T-helper 1 cell treated with Interleukin-12 subunit alpha and Interleukin-12 subunit beta and Interleukin-4 antibody, amounts not matched to agents 30 ng/mL and 1 ng/mL, for 36 hours (primary cell): Measurements from ENCODE around the gene TGM2. TPM values are rescaled to one million over a fixed set of nuclear protein-coding genes. Genes with fewer than 3 reads are reported as not detected.
"Not testable (repeated sequence)": the region's sequence is repeated elsewhere in the genome, so short reads cannot be mapped to it uniquely, and the experiment has no call there.

ENCODE experiments used
- intact Hi-C: fragments of 100-400 bp; cut with micrococcal nuclease; formaldehyde crosslinking; loops from one replicate; pipeline ENCODE4 v1.15.1; 2024
- total RNA-seq: library from RNA; stranded (reverse); gene quantifications from 2 replicates; pipeline ENCODE4 v1.2.3, GENCODE V29; 2022

Gene TGM2
- total RNA-seq, 1 donor from 2014 or later, result 2.3 TPM

DNA sequence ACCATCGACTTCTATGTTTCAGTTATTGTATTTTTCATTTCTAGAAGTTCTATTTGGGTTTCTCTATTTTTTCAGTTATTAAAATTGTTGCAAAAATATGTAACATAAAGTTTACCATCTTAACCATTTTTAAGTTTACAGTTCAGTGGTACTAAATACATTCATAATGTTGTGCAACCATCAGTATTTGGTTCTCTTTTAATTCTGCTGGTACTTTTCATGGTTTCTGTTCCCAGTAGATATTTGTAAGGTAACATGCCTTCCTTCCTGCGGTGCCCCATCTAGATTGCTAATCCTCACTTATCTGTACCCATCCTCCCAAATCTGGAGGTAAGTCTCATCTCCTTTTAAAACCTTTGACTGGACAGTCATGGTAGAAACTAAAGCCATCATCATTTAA is 47.9 kb downstream of the TGM2 start:
- intact Hi-C loops, result no loop called here

DNA sequence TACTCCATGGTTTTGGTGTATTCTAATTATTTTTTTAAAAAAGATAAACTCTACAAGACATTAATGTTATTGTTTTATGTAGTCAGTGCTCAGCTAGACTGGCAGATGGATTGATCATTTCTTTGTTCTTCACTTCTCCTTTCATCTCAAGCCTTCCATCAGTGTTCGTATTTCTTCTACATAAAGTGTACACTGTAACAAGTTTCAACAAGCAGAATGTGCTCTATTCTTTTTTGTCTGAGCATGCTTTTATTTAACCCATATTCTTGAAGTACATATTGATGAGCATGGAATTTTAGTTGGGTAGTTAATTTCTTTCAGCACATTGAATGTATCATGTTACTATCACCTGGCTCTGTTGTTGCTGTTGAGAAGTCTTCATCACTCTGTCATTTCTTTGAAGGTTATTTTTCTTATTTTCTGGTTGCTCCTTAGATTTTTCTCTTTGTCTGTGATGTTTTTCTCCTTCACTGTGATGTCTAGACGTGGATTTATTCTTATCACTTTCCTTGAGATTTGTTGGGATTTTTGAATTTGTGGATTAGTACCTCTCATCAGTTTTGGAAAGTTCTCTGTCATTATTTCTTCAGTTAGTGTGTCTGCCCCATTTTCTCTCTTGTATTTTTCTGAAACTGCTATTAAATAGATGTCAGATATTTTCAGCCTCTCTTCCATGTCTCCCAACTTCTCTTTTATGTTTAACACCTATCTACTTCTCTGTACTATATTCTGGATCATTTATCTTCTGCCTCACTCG is 48.5 kb downstream of the TGM2 start:
- intact Hi-C loops, result no loop called here

DNA sequence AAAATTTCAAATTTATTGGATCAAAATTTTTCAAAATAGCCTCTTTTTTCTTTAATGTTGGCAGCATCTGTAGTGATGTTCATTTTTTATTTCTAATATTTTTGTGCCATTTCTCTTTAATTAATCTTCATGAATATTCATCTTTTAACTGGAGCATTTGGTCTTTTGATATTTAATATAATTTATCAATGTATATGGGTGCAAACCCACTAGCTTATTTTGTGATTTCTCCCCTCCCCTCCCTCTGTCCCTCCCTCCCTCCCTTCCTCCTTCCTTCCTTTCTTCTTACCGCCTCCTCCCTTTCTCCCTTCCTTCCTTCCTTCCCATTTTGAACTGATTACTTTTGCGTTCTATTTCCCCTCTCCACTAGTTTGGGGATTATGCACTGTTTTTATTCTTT is 49.2 kb downstream of the TGM2 start:
- intact Hi-C loops, result no loop called here

DNA sequence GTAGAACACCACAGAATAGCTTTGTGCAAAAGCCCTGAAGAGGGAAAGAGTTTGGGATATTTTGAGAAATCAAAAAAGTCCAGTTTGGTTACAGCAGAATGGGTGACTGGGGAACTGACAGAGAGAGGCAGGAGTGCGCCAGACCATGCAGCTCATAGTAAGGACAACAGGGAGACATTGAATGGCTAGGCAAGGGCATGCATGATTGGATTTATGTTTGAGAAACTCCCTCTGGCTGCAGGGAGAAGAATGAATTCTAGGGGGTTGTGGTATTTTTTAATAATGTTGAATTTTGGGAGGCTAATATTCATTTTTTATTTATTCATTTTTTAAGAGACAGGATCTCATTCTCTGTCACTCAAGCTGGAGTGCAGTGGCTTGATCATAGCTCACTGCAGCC is 49.9 kb downstream of the TGM2 start:
- intact Hi-C loops, result no loop called here

DNA sequence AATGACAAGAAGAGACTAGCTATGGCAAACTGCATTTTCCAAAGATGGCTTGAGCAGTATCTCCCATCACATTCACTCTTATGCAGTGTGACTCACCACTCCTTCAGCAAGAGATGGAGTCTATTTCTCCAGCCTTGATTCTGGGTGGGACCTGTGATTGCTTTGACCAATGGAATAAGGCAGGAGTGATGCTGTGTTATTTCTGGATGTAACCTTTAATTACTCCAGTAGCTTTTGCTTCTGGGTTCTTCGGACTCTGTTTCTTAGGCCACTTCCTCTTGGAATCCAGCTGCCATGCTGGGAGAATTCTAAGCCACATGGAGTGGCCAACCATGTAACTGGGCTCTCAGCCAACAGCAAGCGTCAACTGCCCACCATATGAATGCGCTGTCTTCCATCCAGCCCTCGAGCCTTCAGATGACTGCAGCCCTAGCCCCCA is 50.7 kb downstream of the TGM2 start:
- intact Hi-C loops, result no loop called here

DNA sequence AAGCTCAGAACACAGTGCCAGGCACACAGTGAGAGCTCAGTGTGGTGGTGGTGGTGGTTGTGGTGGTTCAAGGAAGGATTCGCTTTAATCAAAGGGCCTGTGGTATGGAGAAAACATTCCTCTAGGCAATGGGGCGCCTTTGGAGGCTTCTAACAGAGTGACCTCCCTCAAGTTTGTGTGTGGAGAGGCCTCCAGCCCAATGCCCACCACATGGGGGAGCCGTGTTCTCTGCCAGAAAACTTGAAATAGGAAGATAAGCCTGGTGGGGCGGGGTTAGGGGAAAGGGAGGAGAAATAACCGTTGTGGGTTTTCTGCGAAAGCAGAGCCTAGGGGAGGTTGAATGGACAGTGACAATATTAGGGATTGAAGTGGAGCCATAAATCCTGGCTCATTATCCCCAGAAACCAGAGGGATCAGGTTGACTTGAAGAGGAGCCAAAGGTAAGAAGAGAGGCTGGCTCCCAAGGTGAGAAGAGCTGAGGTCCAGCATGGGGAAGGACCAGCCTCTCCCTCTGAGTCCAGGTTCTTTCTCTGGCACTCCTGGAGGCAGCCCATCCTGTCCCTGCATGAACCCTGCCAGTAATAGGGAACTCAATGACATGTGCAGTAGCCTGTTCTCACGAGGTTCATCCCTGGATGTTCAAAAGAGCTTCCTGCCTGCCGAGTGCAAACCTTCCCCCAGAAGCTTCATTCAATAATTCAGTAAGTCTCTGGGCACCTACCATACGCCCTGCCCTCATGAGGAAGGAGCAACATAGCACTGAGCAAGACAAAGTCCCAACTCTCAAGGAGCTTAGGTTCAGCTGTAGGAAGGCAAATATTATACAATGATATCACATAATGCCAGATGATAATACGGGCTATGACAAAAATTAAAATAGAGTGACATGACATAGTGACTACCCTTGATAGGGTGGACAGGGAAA is 51.4 kb downstream of the TGM2 start:
- intact Hi-C loops, result loop anchor here (1.0 kb wide), 2 partner anchors 52 to 108 kb away; partner anchors contain the start of gene TGM2

DNA sequence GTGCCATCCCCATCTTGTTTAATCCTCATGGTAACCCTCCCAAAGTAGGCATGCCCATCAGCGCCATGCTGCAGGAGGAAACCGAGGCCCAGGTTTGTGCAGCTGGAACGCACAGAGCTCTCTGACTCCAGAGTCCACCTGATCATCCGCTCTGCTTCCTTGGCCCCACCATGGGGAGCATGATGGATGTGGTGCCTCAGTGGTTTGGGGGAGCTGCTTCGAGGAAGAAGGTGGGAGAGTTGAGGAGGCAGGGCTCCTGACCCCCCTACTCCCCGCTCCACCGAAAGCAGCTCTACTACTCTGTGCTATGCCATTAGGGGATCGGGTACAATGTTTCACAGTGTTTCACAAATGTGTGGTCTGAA is 52.2 kb downstream of the TGM2 start:
- intact Hi-C loops, result loop anchor here (1.0 kb wide), 2 partner anchors 52 to 108 kb away; partner anchors contain the start of gene TGM2

DNA sequence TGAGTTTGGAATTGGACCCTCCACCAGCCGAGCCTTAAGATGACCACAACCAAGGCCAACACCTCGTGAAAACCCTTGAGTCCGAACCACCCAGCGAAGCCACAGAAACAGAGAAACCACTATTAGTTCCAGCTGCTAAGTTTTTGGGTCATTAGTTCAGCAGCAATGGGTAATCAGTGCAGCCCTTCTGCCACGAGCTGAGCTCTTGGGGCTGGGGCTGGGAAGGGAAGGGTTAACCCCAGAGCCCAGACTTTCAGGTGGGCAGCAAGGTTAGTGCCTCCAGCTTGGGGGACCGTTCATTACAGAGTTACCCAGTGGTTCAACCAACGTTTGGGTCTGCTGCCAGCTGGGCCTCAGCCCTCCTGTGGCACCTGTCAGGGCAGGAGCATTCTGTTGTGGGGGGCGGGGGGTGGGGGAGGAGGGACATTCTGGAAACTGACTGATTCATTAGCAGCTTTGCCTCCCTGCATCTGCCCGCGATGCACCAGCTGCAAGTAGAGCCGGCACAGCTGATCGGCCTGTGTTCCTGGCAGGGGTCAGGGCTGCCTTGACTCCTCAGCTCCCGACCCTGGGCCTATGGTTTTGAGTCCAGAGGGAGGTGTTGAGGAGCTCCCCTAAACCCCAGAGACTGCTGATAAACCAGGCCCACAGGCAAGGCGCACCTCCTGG is 52.7 kb downstream of the TGM2 start:
- intact Hi-C loops, result no loop called here

DNA sequence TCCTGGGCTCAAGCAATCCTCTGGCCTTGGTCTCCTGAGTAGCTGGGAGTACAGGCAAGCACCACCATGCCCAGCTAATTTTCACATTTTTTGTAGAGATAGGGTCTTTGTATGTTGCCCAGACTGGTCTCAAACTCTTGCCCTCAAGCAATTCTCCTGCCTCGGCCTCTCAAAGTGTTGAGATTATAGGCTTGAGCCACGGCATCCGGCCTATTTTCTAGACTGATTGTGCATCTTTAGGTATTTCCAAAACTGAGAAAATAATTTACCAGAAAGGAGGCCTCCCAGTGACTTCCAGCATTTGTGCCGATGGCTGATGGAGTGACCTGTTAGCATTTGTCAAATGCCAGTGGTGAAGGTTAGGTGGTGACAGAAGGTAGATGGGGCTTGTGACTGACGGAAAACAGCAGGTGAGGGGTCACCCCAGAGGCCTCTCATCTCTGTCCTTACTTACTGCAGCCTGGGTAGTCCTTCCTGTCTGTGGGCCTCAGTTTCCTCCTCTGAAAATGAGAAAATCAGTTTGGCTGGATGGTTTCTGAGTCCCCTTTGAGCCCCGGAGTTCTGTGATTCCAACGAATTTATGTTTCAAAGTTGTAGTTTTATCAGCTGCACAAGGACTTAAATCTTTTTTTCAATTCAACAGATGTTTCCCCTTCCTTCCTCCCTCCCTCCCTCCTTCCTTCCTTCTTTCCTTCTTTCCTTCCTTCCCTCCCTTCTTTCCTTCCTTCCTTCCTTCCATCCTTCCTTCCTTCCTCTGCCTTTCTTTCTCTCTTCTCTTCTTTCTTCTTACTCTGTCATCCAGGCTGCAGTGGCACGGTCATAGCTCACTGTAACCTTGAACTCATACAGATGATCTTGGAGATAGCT is 53.5 kb downstream of the TGM2 start:
- intact Hi-C loops, result no loop called here

DNA sequence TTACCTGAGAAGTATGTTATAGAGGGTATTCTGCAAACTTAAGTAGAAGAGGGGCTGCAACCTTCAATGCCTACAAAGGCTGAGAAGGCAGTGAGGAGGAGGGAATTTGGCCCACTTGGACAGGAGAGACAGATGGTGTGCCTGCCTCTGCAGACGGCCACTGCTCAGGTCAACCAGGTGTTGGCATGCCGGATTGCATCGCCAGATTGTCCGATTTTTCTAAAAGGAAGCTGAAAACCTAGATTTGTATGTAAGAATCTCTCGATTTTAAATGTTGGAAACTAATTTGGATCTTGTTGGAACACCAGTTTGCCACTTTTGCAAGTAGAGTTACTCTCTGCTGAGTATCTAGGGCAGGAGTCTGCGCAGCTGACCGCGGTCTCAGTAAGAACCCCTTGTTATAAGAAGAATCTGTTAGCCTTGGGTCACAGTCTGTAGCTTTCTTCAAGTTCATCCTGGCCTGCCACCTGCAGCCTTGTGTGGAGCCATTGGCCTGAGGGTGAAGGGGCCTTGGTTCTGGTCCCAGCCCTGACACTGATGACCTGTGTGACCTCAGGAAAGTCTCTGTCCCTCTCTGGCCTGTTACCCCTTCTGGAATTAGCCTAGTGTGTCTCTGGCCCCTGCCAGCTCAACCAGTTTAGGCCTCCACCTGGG is 54.4 kb downstream of the TGM2 start:
- intact Hi-C loops, result no loop called here

DNA sequence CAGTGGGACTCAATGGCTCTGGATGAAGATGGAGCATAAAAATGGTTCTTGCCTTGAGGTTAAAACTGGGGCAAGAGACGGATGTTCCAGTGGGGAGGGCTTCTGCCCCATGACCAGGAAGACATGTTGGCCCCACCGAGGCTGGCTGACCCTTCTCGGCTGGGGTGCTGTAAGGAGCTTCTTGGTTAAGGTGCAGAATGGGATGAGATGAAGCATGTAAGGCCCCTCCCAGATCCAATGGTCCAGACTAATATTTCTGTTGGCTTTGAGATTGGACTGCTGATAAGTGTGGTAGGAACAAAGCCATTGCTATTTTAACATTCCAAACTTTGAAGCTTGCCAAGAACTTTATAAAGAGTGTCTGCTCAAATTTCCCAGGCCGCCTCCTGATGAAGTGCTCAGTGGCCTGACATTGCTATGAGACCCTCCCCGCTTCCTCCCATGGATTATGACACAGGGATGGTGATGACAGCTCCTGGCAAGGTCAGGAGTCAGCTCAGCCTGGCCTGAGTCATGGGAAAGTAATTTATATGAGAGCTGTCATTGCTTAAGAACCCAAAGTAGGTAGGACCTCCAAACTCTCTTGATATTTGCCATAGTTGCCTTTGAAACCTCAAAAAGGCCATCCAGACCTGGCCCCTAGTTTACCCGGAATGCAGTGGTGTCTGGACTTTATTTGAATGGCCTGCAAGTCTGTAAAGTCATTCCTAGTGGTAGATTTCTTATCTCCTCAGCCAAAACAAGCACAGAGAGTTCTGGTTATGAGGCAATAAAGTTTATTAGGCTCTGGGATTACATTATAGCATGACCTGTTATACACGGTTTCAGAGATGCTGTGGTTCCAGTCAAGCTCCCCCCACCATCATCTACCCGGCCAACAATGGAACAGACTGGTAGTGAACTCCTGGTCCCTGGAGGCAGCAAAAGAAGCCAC is 55.2 kb downstream of the TGM2 start:
- intact Hi-C loops, result no loop called here

DNA sequence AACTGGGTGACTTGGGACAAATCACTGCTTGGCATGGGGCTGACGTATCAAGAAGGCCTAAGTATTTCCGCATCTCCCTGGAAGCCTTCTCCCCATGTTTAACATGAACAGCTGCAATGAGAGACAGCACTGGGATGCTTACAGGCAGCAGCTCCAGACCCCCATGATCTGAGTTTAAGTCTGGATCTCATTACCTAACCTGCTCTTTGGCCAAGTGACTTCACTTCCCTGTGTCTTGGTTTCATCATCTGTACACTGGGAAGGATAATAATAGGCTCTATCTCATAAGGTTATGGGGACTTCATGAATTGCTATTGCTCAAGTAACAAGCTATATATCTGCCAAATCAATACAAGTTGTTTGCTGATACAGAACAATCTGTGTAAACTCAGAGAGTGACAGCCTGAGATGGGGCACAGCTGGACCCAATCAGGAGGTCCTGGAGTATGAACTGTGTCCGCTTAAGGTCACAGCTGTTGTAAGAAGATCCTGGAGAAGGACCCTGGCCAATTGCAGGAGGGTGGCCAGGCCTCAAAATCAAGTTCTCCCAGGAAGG is 56.0 kb downstream of the TGM2 start:
- intact Hi-C loops, result no loop called here

DNA sequence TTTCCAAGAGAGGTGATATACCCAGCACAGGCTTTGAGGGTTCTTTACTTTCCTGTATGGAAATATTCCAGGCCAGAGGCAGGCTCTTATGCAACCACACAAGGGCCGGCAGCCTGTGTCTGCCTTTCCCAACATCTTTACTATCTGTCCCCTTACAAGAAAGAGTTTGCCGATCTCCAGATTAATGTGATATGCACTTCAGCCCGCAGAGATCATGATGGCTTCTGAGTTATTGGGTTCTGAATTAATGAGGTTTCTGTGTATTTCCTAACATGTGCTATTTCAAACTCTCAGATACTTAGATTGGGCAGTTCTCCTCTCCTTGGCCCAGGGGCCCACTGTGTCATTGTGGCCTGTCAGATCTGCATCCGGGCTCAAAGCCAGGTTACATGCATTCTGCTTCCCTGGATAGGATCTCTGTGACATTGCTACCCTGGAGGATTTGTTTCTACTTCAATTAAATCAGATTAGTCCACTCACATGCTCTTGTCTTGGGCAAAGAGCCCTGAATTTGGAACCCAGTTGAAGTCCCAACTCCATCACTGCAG is 56.6 kb downstream of the TGM2 start:
- intact Hi-C loops, result no loop called here

DNA sequence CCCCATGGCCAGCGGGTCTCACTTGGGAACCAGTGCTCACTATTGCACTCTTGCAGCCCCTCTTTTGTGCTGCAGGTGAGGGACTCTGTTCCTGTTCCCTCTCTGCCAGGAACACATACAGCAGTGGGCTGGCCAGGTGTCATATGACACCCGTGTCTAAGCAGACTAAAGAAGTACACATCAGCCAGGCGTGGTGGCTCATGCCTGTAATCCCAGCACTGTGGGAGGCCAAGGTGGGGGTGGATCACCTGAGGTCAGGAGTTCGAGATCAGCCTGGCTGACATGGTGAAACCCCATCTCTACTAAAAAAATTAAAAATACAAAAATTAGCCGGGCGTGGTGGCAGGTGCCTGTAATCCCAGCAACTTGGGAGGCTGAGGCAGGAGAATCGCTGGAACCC is 57.2 kb downstream of the TGM2 start:
- intact Hi-C loops, result not testable (repeated sequence)

DNA sequence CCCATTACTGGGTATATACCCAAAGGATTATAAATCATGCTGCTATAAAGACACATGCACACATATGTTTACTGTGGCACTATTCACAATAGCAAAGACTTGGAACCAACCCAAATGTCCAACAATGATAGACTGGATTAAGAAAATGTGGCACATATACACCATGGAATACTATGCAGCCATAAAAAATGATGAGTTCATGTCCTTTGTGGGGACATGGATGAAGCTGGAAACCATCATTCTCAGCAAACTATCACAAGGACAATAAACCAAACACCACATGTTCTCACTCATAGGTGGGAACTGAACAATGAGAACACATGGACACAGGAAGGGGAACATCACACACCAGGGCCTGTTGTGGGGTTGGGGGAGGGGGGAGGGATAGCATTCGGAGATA is 57.7 kb downstream of the TGM2 start:
- intact Hi-C loops, result not testable (repeated sequence)

DNA sequence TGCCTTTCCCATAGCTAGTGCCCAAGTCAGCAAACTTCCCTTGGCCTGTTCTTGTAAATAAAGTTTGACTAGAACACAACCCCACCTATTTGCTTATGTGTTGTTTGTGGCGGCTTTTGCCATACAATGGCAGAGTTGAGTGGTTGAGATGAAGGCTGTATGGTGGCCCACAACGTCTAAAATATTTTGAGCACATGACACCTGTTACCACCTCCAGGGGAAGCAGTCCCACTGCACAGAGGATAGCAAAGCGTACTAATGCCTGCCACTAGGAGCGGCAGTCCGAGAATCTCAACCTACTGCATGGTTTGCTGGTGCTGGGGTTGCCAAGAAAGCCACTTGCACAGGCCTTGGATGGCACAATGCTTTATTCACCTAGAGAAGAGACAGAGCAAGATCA is 58.6 kb downstream of the TGM2 start:
- intact Hi-C loops, result no loop called here

DNA sequence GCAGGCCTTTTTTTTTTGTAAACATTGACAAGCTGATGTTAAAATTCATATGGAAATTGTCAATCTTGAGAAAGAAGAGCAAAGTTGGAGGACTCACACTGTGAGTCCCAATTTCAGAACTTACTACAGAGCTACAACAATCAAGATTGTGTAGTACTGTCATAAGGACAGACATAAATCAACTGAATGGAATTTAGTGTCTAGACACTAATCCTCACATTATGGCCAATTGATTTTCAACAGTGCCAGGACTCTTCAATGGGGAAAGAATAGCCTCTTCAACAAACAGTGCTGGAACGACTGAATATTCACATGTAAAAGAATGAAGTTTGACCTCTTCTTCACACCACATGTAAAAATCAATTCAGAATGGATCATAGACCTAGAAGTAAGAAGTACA is 60.8 kb downstream of the TGM2 start:
- intact Hi-C loops, result no loop called here

DNA sequence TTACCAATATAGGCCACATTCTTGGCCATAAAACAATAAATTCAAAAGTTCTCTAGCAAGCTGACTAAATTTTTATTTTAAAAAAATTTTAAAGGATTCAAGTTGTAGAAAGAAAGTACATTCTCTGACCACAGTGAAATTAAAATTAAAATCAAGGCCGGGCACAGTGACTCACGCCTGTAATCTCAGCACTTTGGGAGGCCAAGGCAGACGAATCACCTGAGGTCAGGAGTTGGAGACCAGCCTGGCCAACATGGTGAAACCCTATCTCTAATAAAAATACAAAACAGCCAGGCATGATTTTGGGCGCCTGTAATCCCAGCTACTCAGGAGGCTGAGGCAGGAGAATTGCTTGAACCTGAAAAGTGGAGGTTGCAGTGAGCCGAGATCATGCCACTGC is 62.9 kb downstream of the TGM2 start:
- intact Hi-C loops, result not testable (repeated sequence)

DNA sequence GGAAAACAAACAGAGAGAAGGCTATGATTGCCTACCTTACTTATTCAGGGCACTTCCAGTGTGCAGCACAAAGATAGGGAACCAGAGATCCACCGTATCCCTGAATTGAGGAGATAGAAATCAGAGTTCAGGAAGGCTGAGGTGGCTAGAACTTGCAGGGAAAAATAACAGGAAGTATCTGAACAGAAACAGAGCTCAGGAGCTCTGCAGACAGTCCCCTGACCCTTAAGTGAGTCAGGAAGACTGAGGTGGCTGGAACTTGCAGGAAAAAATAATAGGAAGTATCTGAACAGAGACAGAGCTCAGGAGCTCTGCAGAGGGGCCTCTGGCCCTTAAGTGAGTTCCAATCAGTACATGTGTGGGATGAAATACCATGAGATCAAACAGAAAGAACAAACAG is 66.1 kb downstream of the TGM2 start:
- intact Hi-C loops, result no loop called here
